A549 (cell line): ENCODE results near the gene R3HDM2.

ENCODE experiments used
- CBX2 ChIP-seq: fragments of 200-600 bp; sonication (generic); IDR thresholded peaks from 2 replicates; pipeline ENCODE4 v1.6.1; 2016; ENCODE audit warnings: low read depth, mild to moderate bottlenecking, borderline replicate concordance
- MAZ ChIP-seq: fragments of 150-350 bp; IDR thresholded peaks from 2 replicates; pipeline ENCODE4 v1.6.1; 2014; ENCODE audit warnings: antibody characterized with exemption, low read depth, low read length, borderline replicate concordance
- NR3C1 ChIP-seq: fragments of >200 bp; sonication (Bioruptor Twin); formaldehyde crosslinking; IDR thresholded peaks from 3 replicates; pipeline ENCODE4 v1.6.1; 2017
- POLR2A ChIP-seq: IDR thresholded peaks from 2 replicates; pipeline ENCODE4 v1.6.1; 2012; ENCODE audit warnings: mild to moderate bottlenecking, low read length
- TF ChIP-seq, protein P1 (sequence below): fragments of >200 bp; sonication (Bioruptor Twin); formaldehyde crosslinking; IDR thresholded peaks from 3 replicates; pipeline ENCODE4 v1.5.1; 2016
- TF ChIP-seq, protein P2 (sequence below): IDR thresholded peaks from 2 replicates; pipeline ENCODE4 v1.6.1; 2012; ENCODE audit warnings: low read depth, borderline replicate concordance

DNA sequence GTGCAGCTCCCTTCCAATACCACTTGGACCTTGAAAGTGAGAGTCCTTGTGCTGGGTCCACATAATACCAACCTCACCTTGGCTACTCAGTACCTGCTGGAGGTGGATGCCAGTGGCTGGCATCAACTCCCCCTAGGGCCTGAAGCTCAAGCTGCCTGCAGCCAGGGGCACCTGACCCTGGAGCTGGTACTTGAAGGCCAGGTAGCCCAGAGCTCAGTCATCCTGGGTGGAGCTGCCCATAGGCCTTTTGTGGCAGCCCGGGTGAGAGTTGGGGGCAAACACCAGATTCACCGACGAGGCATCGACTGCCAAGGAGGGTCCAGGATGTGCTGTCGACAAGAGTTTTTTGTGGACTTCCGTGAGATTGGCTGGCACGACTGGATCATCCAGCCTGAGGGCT is 18.5 kb upstream of the R3HDM2 start:
- TF ChIP-seq MAZ: no peak
- TF ChIP-seq, protein P1, sequence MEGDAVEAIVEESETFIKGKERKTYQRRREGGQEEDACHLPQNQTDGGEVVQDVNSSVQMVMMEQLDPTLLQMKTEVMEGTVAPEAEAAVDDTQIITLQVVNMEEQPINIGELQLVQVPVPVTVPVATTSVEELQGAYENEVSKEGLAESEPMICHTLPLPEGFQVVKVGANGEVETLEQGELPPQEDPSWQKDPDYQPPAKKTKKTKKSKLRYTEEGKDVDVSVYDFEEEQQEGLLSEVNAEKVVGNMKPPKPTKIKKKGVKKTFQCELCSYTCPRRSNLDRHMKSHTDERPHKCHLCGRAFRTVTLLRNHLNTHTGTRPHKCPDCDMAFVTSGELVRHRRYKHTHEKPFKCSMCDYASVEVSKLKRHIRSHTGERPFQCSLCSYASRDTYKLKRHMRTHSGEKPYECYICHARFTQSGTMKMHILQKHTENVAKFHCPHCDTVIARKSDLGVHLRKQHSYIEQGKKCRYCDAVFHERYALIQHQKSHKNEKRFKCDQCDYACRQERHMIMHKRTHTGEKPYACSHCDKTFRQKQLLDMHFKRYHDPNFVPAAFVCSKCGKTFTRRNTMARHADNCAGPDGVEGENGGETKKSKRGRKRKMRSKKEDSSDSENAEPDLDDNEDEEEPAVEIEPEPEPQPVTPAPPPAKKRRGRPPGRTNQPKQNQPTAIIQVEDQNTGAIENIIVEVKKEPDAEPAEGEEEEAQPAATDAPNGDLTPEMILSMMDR: no peak
- no peak for TF ChIP-seq POLR2A
- no peak for TF ChIP-seq CBX2
- TF ChIP-seq NR3C1: no peak
- TF ChIP-seq, protein P2, sequence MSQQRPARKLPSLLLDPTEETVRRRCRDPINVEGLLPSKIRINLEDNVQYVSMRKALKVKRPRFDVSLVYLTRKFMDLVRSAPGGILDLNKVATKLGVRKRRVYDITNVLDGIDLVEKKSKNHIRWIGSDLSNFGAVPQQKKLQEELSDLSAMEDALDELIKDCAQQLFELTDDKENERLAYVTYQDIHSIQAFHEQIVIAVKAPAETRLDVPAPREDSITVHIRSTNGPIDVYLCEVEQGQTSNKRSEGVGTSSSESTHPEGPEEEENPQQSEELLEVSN: no peak
